HCEC 1CT (cell line): ENCODE results near the gene SERPINH1.
"Not testable (repeated sequence)": the region's sequence is repeated elsewhere in the genome, so short reads cannot be mapped to it uniquely, and the experiment has no call there.

ENCODE experiments used
- DNase-seq: peaks from one replicate; pipeline ENCODE4 v3.0.0-alpha.2; 2017

SERPINH1 gene

DNA sequence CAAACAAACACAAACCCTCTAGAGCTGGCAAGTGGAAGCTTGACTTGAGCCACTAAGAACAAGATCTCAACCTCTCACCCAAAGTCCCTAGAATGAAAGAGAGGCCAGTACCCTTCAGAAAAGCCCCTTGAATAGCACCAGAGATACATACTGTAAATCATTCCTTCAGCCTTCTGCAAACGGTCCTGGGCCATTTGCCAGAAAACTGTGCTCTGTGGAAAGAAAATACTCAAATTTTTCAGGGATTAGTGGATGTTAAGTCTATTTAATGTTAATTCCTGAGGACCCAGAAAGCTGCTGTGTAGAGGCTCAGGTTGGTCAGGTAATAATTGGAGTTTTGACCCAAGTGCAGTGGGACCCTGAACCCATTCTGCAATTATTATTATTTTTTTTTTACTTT, 16.9 kb downstream of the SERPINH1 start:
- no peak for DNase-seq

DNA sequence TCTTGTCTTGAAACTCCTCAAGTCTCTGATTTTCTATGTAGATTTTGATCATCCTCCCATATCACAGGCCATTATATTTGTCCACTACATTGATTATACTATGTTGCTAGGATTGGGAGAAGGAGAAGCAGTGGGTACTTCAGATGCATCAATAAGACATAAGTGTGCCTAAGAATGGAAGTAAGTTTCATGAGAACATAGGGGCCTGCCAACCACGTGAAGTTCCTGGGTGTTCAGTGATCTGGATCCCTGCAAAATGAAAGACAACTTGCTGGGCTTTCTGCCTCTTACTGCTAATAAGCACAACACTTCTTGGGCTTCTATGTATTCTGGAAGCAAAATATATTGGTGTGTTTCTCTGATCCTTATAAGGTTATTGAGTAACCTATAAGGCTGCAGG, 17.8 kb downstream of the SERPINH1 start:
- no peak for DNase-seq

DNA sequence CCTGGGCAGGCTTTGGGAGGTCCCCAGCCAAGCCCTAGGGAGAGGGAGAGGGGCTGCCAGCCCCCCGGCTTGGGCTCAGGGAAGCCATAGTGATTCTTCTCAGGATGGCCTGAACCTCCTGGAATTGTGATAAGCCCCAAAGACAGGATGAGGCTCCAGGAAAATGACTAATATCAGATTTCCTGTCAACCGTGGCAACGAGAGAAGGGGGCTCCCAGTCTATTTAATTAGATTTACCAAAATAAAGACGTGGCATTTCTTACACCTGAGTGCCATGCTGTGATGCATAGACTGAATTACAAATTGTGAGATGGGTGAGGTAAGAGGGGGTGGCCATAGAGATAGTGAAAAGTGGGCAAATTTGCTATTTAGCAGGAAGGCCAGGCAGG, 20.4 kb downstream of the SERPINH1 start:
- DNase-seq = no peak

DNA sequence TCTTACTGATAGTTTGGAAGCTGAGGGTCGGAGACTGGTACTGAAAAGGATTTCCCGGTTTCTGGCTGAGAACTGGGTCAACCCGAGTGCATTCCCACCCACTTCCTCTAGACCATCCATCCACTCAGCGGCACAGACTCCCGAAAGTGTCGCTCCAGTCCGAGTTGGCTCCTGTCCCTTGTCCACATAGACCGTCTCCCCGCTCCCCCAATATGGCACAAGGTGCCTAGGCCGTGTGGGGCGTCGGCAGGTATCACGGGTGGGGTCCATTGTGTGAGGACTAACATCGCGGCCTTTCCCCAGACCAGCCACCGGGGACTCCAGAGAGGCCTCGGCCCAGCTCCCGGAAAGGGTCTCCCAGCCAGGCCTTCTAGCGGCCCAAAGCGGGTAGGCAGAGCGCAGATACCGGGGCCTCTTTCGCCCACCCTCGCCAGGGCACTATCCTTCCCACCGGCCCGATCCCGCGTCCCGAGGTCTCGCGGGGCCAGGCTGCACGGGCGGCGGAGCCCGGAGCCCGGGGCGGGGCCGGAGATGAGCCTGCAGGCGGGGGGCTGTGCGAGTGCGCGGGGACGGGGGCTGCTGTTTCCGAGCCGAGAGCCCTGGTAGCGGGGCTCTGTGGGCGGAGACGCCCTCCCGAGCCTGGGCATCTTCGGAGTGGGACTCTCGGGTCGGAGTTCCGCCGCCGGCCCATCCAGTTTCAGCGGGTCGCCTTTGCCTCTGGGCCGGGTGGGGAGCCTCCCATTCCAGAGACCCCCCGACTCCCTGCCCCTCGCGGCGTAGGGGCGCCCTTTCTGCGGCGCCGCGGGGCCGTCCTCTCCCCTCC, 21.1 kb downstream of the SERPINH1 start:
- DNase-seq = peak; percentile 55

DNA sequence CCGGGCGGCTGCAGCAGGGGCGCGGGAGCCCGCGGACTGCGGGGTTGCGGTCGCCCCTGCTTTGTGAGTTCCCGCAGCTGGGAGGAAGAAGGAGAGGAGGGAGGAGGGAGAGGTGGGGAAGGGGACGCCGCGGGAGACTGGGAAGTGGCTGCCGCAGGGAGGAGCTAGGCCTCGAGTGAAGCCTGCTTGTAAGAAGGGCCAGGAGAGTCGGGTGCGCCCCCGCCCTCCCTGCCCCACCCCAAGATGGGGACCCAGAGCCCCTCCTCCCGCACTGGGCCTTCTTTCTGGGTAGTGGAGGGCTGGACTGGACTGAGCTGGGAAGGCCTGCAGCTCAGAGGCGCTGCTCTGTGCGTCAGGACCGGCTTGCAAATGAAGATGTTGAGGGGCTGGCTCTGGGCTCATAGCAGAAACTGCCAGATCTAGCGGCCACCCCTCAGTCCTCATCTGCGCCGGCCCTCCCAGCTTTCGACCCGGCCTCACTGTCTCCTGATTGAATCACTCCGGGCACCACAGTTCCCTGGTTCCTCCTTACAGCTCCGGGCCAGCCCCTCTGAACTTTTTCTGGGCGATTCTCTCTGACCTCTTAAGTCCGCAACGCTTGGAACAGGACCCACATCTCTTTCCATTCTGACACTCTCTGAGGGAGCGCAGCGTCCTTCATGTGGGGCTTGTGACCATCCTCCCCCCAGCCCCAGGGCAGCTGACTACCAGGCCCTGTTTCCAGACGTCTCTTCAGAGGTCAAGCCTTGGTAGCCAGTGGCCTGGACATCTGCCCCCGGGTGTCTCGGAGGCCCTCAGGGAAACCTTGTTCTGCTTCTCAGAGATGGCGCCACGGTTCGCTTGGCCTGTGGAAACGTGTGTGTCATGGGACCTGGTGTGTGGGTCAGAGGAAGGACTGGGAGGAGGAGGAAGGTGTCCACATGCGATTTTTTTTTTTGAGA, 21.9 kb downstream of the SERPINH1 start:
- no peak for DNase-seq

DNA sequence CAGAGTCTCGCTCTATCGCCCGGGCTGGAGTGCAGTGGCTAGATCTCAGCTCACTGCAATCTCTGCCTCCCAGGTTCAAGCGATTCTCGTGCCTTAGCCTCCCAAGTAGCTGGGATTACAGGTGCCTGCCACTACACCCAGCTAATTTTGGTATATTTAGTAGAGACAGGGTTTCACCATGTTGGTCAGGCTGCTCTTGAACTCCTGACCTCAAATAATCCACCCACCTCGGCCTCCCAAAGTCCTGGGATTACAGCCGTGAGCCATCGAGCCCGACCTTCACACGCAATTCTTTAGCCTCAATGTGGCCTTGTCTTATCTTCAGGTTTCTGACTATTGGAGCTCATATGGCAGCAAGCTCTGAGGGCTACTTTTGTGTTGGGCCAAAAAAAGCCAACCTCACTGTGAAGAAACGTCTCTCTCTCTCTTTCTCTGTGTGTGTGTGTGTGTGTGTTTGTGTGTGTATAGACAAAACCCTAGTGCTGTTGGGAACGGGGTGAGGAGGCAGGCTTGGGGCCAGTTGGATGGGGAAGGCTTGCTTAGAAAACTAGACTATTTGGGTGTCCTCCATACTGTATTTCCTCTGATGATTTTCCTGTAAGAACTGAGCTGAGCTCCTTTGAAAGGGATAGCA, 22.7 kb downstream of the SERPINH1 start:
- not testable (repeated sequence) for DNase-seq

DNA sequence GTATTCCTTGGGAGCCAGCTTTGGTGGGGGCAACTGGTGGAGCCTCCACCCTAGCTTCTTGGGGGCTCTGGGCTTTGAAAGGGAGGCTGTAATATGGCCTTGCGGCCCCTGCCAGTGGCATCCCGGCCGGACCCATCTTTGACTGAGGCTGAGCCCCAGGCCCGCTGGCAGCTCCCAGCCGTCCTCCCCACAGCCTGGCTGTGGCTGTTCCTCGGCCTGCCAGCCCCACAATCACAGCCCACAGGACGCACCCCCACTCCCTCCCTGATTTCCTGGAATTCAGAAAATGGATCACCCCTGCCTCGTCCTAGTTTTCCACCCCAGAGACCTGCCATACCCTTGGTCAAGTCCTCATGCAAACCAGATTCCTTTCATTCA, 23.2 kb downstream of the SERPINH1 start:
- no peak for DNase-seq

DNA sequence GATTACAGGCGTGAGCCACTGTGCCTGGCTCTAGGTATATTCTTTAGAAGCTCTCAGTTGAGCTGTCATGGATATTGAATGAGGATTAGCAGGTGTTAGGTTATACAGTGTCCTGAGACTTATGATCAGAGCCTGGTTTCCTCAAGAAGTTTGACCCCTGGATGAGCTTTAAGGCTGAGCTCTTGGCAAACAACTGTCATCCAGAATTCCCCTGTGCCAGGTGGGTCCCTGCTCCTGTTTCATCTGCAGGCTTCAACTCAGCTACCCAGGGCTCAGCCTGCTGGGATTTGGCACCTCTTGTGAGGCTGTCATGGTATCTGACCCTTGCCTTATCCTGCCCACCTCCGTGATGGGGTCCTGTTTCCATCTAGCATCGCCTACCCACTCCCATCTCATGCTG, 24.3 kb downstream of the SERPINH1 start:
- no peak for DNase-seq

DNA sequence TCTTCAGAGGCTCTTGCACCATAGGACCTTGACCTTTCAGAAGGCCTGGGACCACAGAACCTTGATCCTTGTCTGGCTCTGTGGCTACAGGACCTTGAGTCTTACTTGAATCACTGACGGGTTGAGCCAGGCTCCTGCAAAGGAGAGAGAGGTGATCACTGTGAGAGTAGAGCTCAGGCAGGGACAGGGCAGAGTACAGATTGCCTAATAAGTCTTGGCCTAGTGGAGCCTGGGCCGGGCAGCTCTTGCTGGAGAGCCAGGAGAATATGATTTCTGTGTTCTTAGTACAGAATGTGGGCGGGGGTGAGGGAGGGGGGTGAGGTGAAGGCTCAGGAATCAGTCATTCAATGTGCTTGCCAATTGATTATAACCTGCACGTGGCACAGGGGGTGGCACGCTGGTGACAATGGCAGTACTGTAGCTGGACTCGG, 26.0 kb downstream of the SERPINH1 start:
- DNase-seq = no peak

DNA sequence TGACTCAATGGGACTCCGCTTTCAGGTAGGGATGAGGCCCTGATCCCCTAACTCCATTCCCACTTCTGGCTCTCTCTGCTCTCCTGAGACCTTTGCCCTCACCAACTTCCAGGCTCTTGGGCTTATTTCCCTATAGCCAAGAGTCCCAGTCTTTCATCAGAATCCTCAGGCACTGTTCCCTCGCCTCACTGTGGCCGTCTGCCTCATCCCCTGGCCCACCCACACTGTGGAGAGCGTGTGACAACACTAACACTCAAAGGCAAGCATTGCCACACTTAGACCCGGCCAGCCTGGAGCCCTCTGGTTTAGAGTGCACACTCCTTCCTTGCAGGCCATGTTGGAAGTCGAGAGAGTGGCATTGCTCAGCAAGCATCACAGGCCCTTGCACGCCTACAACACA, 27.0 kb downstream of the SERPINH1 start:
- no peak for DNase-seq

DNA sequence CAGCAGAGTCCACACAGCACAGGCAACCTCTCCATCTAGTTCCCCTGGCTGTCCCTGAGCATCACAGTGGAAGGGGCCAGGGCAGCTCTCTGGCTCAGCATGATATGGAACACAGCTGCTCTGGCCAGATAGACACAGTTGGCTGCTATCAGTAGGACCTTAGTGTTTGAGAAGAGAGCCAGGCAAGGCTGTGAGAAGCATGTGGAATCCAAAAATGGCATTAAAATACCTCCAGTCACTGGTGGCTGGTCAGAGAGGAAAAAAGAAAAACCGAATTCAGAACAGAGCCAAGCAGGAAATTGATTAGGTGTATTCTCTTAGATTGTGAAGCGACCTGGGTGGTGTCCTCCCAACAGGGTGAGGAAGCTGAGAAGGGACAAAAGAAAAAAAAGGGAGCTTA, 27.9 kb downstream of the SERPINH1 start:
- no peak for DNase-seq

DNA sequence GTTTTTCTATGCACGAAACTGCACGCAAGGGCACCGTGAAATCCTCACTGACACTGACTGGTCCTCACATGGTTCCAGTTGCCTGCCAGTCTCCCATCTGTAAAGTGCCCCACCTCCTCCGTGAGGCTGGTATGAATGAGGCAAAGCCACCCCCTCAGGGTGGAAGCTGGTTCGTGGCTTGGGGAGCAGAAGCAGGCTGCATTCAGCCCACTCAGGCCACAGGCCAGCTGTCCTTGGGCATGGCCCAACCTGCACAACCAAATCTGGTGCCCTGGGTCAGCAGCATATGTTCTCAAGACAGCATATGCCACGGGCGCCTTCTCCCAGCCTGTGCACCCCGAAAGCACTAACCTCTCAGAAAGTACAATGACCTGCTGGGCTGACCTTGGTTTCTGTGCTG, 29.3 kb downstream of the SERPINH1 start:
- no peak for DNase-seq

DNA sequence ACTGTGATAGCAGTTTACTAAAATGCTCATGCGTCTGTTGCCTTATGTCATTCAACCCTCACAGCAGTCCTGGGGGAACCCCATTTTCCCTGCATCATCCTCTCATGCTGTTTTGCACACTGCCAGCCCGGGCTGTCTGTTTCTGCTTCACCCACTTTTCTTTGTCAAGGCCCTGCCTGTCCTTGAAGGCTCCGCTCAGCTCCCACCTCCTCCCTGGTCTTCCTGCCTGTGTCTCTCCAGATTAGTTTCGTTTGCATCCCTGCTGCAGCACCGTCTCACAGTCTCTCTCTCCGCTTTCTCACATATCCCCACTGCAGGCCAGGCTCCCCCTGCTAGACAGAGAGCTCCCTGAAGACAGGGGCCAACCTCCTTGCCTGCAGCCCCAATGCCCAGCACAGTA, 29.9 kb downstream of the SERPINH1 start:
- no peak for DNase-seq

DNA sequence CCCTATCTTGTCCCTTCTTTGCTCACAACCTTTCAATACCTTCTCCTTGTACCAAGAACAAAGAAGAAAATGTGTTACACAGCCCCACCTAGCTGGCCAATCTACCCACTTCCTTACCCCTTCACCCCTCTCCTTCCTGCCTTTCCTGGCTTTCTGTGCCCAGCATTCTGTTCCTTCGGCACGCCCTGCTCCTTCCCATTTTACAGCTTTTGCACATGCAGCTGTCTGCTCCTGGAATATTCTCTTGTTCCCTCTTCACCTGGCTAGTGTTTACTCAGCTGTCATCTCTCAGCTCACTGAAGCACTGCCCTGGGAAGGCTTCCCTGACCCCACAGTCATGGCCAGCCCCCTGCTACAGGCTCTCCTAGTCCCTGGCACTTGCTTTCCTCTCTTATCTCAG, 30.7 kb downstream of the SERPINH1 start:
- no peak for DNase-seq

DNA sequence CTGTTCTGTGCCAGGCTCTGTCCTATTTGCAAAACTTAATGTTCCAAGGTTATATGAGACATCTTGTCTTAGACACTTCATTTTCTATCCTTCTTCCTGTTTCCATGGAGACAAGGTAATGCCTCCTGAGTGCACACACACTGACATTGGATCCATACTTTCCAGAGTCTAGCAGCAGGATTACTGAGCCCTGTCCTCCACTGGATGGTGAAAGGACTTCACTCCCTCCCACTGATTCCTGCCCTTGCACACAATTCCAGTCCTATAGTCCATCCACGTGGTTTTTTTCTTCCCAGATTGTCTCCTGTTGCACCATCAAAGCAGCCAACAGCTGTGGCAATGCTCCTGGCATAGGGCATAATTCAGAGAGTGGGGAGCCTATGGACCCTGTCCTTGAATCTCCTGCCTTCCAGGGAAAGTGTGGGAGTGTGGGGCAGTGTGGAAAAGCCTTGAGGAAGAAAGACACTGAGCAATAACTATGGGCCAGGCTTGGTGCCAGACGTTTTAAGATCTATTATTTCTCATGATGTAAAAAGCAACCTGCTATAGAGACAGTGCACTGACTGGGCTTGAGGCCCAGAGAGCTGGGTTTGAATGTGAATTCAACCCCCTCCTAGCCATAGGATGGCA, 31.3 kb downstream of the SERPINH1 start:
- DNase-seq = no peak

DNA sequence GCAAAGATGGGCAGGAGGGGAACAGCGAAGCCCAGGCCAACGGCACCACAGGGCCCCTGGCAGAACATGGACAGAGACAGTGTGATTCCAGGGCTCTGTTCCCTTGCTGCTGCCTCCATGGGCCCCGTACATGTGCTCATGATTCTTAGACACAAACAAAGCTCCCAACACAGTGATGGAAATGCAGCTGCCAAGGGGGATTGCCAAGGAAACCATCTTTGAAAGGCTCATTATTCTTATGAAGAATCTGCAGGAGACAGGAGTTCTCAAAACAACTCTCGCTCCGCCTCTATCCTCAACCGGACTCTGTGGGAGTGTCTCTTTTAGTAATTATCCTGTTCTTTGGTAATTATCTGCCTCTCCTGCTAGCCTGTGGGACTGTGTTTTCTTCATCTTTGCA, 32.2 kb downstream of the SERPINH1 start:
- no peak for DNase-seq

DNA sequence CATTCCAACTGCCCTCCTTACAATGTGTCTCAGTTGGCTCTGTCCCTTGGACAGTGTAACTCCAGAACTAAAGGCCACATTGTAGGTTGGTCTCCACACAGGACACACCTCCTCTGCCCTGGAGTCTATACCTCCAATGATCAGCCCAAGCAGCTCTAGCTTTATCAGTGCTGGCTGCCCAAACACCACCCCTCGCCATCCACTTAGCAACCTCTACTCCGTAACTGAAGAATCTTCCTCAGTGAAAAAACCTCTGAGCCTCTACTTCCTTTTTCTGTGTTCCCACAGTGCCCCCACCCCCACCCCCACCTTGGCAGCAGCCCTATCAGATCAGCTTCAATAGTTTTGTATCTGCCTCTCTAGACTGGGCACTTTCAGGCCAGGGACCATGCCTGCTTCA, 33.4 kb downstream of the SERPINH1 start:
- no peak for DNase-seq

DNA sequence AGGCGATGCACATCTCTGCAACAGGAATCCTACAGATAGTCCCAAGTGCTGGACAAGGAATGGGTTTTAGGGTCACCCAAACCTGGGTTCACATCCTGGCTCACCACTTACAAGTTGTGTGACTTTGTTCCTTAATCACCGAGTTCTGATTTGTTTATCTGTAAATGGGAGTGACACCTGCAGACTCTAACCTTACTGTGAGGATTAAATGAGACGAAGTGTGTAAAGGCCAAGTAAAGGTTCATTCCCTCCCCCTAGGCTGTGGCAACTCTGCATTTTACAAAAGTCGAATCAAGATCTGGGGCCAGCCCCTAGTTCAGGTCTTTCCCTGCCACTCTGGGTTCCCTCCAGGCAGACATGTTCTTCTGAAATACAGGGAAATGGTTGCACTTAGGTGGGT, 34.9 kb downstream of the SERPINH1 start:
- no peak for DNase-seq

DNA sequence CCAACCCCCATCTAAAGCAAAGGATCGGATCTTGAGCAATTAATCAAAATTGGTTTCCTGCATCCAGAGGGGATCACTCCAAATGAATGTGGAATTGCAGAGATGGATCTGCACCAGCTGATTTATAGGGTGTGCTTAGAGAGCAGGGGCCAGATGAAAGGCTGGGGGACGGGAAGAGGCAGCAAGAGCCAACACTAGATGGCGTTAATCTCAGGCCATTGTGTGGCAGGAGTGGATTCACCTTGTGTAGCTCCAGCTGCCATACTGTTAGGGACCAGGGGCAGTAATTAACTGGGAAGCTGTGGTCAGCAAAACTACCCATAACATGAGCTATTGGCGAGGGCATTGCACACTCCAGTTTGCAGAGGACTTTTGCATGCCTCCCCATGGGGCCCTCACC, 35.6 kb downstream of the SERPINH1 start:
- no peak for DNase-seq

DNA sequence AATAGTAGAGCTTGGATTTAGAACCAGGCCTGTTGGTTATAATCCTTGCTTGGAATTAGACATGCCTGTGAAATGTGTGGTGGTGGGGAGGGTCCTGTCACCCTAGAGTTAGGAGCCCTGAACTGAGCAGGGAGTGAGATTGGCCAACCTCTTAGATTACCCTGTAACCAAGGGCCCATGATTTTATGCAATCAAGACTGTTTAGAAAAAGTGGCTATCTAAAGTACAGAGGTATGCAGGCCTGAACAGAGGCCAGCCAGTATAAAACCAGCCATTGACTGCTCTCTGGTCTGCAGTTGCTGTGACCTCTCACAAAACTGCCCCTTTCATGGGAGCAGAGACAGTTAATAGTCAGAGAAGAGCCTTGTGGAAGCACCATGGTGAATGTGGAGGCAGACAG, 36.2 kb downstream of the SERPINH1 start:
- no peak for DNase-seq

DNA sequence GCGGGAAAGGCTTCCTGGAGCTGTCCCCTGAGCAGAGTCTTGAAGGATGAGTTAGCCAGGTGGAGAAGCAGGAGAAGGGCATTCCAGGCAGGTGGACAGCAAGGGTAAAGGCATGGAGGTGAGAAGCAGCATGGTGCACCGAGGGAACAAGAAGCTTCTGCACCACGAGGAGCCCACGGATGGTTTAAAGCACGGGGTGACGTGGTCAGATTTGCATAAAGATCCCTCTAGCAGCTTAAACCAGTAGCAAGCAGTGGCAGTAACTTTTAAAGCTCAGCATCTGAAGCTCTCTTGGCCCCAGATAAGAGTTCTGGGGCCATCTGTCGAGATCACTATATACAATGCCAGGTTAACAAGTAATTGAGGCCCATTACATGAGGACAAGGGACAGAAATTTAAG, 36.8 kb downstream of the SERPINH1 start:
- DNase-seq = no peak

DNA sequence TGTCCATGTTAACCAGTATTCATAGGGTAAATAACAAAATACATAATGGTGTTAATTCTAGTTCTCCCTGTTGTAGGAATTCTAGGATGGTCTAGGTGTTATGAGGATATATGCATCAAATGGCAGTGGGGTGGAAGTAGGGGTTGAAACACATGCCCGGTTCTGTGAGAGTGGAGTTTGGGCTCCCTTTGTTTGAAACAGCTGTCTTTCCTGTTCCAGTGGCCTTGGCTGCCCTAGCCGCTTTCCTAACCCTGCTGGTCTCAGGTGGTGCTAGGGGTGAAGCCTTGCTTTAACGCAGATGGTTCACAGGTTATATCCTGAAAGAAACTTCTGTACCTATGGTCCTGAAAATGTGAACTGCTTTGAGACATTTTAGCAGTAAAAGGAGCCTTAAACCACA, 38.3 kb downstream of the SERPINH1 start:
- DNase-seq = no peak

DNA sequence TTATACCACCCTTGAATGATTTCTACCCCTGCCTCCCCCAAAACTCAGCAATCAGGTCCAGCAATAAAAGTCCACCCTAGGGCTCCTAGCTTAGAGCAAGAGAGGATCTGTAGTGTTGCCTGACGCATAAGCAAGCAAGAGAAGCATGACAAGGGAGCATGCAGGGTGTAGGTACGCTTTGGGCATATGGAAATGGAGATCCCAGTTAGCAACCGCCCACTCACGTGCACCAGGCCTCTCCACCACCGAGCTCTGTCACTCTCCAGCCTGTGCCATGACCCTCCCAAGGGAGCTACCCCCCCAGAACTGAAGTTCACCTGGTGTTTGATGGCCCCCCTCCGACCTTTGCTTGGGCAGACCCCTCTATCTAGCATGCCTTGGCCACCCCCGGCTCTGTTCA, 39.4 kb downstream of the SERPINH1 start:
- DNase-seq = no peak
